T-helper 1 cell treated with Interleukin-12 subunit alpha and Interleukin-12 subunit beta and Interleukin-4 antibody, amounts not matched to agents 30 μg/mL and 1 μg/mL, for 36 hours (primary cell): ENCODE data around the gene POU2F2.

Source experiments
- H3K27ac Mint-ChIP-seq: one replicate; pipeline ENCODE4 v1.8.0; 2021; ENCODE audit warnings: mild to moderate bottlenecking, mixed read lengths
- H3K27me3 Mint-ChIP-seq: one replicate; pipeline ENCODE4 v1.8.0; 2021; ENCODE audit warnings: low read depth, mixed read lengths
- H3K36me3 Mint-ChIP-seq: one replicate; pipeline ENCODE4 v1.8.0; 2021; ENCODE audit warnings: low read depth, mixed read lengths
- H3K4me1 Mint-ChIP-seq: one replicate; pipeline ENCODE4 v1.8.0; 2021; ENCODE audit warnings: low read depth, mixed read lengths
- H3K4me3 Mint-ChIP-seq: one replicate; pipeline ENCODE4 v1.8.0; 2021; ENCODE audit warnings: mild to moderate bottlenecking, moderate library complexity, mixed read lengths
- H3K9me3 Mint-ChIP-seq: one replicate; pipeline ENCODE4 v1.8.0; 2021; ENCODE audit warnings: mixed read lengths

POU2F2 gene

GRCh38 chr19:42123765-42124164, 8.5 kb downstream of the POU2F2 start:
- no peaks in the 10 kb centered on the region for H3K9me3 Mint-ChIP-seq
- H3K27ac Mint-ChIP-seq, result peak overlapping the region; percentile 92
- H3K4me1 Mint-ChIP-seq, result peaks cover 35% of the 10 kb centered on the region
- H3K27me3 Mint-ChIP-seq, result no peaks in the 10 kb centered on the region
- H3K4me3 Mint-ChIP-seq, result peak overlapping the region; percentile 82
- peaks cover 20% of the 10 kb centered on the region for H3K36me3 Mint-ChIP-seq

DNA sequence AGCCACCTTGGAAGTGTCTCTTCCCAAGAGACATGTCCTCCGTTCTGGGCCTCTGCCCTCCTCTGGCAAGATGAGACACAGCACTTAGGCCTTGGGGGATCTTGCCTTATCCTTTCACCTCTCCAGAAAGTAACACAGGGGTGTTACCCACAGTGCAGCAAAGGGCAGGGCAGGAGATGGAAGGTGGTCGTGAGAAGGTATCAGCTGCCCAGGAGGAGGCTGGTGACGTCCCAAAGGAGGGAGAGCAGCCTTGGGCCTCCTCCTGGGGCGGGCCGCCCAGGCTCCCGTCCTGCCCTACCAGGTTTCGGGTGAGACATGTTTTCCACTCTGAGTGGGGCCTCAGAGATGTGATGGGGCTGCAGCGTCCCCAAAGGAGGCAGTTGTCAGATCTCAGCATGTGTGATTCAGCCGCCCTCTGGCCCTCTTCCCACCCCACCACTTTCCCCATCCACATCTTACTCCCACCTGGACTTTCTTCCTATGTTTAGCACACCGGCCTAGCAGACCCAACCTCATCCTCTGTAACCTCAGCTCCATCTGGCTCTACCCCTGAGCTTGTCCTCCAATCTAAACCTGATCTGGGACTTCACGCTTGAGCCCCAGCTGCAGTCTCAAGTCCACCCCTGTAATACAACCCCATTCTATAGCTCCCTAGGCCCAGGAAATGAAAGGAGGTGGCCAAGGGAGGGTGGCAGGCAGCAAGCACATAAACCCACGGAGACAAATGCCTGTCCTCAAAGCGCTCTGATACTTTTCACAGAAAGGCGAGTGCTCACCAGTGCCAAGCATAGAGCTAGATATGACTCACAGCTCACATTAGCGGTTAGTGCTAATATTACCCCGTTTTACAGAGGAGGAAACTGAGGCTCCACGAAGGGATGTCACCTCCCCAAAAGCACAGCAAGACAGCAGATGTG, 9.3 kb downstream of the POU2F2 start:
- Mint-ChIP-seq H3K36me3 (peaks cover 22% of the 10 kb centered on the region), H3K4me3 (peak overlapping the region; percentile 82), H3K27ac (peak overlapping the region; percentile 92), H3K9me3 (no peaks in the 10 kb centered on the region), H3K27me3 (no peaks in the 10 kb centered on the region), H3K4me1 (peaks cover 37% of the 10 kb centered on the region)

- peaks cover 20% of the 10 kb centered on the region for H3K36me3 Mint-ChIP-seq
- H3K27ac Mint-ChIP-seq, result peak overlapping the region; percentile 92
- H3K9me3 Mint-ChIP-seq, result no peaks in the 10 kb centered on the region
- H3K27me3 Mint-ChIP-seq, result no peaks in the 10 kb centered on the region
- peak overlapping the region; percentile 82 for H3K4me3 Mint-ChIP-seq
- H3K4me1 Mint-ChIP-seq, result peaks cover 35% of the 10 kb centered on the region
These were observed 10.6 kb downstream of the POU2F2 start for GRCh38 chr19:42121656-42122069.

- peak overlapping the region; percentile 82 for H3K4me3 Mint-ChIP-seq
- H3K4me1 Mint-ChIP-seq, result peaks cover 35% of the 10 kb centered on the region
- H3K27me3 Mint-ChIP-seq, result no peaks in the 10 kb centered on the region
- peaks cover 23% of the 10 kb centered on the region for H3K36me3 Mint-ChIP-seq
- peak overlapping the region; percentile 92 for H3K27ac Mint-ChIP-seq
- no peaks in the 10 kb centered on the region for H3K9me3 Mint-ChIP-seq
These were observed 11.1 kb downstream of the POU2F2 start for GRCh38 chr19:42121036-42121621.

DNA sequence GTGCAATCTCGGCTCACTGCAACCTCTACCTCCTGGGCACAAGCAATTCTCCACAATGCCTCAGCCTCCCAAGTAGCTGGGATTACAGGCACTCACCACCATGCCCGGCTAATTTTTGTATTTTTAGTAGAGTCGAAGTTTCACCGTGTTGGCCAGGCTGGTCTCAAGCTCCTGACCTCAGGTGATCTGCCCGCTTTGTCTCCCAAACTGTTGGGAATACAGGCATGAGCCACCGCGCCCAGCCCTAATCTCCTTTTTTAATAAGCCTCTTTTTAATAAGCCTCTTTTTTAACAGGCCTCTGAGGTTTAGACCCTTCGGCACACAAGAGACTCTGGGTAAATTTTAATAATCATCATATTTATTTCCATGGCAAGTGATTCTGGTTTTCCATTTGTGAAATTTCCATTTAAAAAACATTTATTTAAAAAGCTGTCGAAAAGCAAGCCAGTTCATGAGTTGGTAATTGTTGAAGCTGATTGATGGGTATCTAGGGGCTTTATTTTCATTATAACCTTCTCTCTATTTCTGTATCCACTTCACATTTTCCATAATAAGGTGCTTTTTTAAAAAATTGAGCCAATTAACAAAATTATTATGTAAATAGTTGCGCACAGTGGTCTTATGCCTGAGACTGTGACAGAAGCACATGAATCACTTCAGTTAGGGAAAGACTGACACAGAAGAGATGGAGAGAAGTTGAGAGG, 11.8 kb downstream of the POU2F2 start:
- H3K36me3 Mint-ChIP-seq, result peaks cover 24% of the 10 kb centered on the region
- no peaks in the 10 kb centered on the region for H3K27me3 Mint-ChIP-seq
- peak overlapping the region; percentile 49 for H3K27ac Mint-ChIP-seq
- H3K9me3 Mint-ChIP-seq, result no peaks in the 10 kb centered on the region
- H3K4me3 Mint-ChIP-seq, result peak overlapping the region; percentile 3
- peaks cover 40% of the 10 kb centered on the region for H3K4me1 Mint-ChIP-seq

DNA sequence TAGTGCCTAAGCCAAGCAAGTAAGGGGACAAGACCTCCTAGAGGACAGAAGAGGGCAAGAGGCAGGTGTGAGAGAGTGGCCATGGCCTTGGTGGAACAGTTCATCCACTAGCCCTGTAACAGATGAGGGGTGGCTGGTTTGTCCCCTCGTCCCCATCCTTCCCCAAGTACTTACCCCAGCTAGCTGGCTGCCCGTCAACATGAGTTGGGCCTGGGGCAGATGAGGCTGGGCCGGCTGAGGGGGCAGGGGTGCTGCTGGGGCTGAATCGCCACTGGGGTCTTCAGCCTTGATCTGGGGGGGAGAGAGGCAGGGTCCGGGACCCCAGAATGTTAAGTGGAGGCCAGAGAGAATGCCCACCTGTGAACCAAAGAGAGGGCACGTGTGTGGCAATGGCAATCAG, 15.2 kb downstream of the POU2F2 start:
- Mint-ChIP-seq H3K4me1 (peaks cover 31% of the 10 kb centered on the region), H3K9me3 (no peaks in the 10 kb centered on the region), H3K27ac (no peak overlapping the region), H3K27me3 (no peaks in the 10 kb centered on the region), H3K4me3 (no peak overlapping the region), H3K36me3 (peaks cover 25% of the 10 kb centered on the region)

DNA sequence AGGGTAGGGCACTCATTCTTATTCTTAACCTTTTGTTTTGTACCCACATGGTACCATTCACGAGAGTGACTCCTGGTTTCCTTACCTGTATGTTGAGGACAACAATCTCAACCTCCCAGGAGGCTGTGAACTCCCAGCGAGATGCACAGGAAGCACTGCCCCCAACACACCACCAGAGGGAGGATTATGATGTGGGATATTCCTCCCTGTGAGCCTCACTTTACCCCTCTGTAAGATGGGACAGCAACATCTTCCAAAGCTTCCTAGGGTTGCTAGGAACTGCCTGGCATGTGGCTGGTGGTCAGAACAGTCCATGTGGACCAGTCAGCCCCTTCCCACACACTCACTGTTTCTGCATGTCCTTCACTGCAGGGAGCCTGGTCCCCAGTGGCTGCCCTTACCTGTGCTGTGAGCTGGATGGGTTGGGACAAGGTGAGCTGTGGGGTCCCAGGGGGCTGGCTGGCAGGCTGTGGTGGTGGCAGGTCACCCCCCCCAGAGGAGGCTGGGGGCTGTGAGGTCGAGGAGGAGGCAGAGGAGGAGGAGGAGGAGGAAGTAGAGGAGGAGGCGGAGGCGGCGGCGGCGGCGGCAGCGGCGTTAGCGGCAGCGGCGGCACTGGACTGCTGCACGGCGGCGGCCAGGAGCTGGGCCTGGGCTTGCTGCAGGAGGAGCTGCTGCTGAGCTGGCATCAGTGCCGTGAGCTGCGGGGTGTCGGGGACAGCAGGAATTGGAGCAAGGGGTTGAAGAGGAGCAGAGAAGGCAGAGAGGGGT, 15.8 kb downstream of the POU2F2 start:
- H3K4me3 Mint-ChIP-seq, result no peak overlapping the region
- no peaks in the 10 kb centered on the region for H3K27me3 Mint-ChIP-seq
- H3K36me3 Mint-ChIP-seq, result peaks cover 26% of the 10 kb centered on the region
- peaks cover 26% of the 10 kb centered on the region for H3K4me1 Mint-ChIP-seq
- H3K27ac Mint-ChIP-seq, result no peak overlapping the region
- no peaks in the 10 kb centered on the region for H3K9me3 Mint-ChIP-seq

DNA sequence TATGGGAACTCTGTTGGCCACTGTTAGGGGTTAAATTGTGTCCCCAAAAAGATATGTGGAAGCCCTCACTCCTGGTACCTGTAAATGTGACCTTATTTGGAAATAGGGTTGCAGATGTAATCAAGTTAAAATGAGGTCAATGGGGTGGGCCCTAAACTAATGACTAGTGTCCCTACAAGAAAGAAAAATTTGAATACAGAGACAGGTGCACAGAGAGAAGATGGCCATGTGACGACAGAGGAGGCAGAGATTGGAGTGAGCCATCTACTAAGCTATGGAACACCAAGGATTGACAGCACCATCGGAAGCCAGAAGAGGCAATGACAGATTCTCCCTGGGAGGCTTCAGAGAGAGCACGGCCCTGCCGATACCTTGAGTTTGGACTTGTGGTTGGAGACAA, 16.5 kb downstream of the POU2F2 start:
- H3K9me3 Mint-ChIP-seq, result no peaks in the 10 kb centered on the region
- no peak overlapping the region for H3K27ac Mint-ChIP-seq
- H3K27me3 Mint-ChIP-seq, result no peaks in the 10 kb centered on the region
- H3K4me3 Mint-ChIP-seq, result no peak overlapping the region
- peaks cover 31% of the 10 kb centered on the region for H3K36me3 Mint-ChIP-seq
- H3K4me1 Mint-ChIP-seq, result peaks cover 22% of the 10 kb centered on the region

DNA sequence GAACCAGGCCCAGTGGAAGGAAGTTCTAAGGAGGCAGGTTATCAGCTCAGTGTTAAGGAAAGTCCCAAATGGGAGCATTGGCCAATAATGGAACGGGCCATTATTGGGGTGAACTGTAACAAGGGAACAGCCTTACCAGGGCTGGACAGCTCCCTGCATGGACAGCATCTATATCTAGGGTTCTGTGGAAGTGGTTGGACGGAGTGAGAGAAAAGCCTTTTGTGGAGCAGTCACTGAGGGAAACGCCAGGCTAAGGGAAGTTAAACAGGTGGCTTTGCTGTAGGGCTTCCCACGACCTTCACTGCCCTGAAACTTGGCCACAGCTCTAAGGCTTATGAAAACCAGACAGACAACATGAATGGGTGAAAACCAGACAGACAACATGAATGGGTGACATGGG, 17.0 kb downstream of the POU2F2 start:
- H3K4me3 Mint-ChIP-seq, result no peak overlapping the region
- peaks cover 31% of the 10 kb centered on the region for H3K36me3 Mint-ChIP-seq
- H3K9me3 Mint-ChIP-seq, result no peaks in the 10 kb centered on the region
- H3K27ac Mint-ChIP-seq, result peak overlapping the region; percentile 65
- H3K27me3 Mint-ChIP-seq, result no peaks in the 10 kb centered on the region
- H3K4me1 Mint-ChIP-seq, result peaks cover 20% of the 10 kb centered on the region

DNA sequence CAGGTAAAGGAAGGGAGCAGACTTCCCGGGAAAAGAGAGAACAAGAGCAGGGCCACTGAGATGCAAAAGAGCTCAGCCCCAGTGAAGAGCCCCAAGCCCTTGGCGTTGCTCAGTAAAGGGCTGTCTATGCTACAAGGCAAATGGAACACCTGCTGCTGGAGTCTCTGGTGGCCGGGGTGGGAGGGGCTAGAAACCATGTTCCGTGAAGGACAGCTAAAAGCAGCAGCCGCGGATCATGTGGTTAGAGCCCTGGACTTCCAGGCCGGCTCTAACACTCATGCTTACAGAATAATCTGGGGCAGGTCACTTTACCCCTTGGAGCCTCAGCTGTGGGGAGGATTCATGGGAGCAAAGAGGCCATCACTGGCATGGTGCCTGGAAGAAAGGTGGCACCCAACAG, 17.8 kb downstream of the POU2F2 start:
- peaks cover 31% of the 10 kb centered on the region for H3K36me3 Mint-ChIP-seq
- no peaks in the 10 kb centered on the region for H3K9me3 Mint-ChIP-seq
- H3K27me3 Mint-ChIP-seq, result no peaks in the 10 kb centered on the region
- no peak overlapping the region for H3K4me3 Mint-ChIP-seq
- H3K4me1 Mint-ChIP-seq, result peaks cover 20% of the 10 kb centered on the region
- H3K27ac Mint-ChIP-seq, result no peak overlapping the region

- Mint-ChIP-seq H3K4me3 (no peak overlapping the region), H3K9me3 (no peaks in the 10 kb centered on the region), H3K4me1 (peaks cover 19% of the 10 kb centered on the region), H3K36me3 (peaks cover 30% of the 10 kb centered on the region), H3K27ac (no peak overlapping the region), H3K27me3 (no peaks in the 10 kb centered on the region)
These were observed 18.5 kb downstream of the POU2F2 start for GRCh38 chr19:42113641-42114348.

DNA sequence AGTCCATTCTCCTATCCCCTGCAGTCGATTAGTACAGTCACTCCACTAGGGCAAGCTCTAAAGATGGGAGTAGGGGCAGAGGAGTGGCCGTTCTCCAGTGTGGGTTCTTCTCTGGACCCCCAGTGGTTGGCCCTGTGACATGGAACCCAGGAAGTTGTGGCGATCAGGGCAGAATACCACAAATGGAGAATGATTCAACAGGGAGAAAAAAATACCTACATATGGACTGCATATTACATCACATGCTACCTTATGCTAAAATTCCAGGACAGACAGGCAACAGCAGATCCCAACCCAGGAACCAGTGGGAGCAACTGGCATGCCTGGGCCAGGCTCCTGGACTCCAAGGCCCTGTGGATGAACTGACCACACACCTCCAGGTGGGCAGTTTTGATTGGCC, 20.4 kb downstream of the POU2F2 start:
- peaks cover 25% of the 10 kb centered on the region for H3K36me3 Mint-ChIP-seq
- H3K4me1 Mint-ChIP-seq, result peaks cover 24% of the 10 kb centered on the region
- no peak overlapping the region for H3K27ac Mint-ChIP-seq
- H3K27me3 Mint-ChIP-seq, result no peaks in the 10 kb centered on the region
- no peaks in the 10 kb centered on the region for H3K9me3 Mint-ChIP-seq
- H3K4me3 Mint-ChIP-seq, result no peak overlapping the region

DNA sequence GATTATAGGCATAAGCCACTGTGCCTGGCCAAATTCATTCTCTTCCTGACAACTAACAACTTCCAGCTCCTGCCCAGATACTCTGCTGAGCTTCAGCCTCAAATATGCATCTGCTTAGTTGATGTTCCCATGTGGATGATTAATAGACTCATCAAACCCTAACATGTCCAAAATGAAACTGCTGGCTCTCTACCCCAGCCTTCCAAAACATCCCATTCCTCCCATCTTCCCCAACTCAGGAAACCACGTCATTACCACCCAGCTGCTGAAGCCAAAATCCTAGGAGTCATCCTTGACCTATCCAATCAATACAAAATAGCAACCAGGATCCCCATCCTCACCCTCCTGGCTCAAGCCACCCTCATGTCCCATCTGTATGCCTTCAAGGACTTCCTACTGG, 20.9 kb downstream of the POU2F2 start:
- no peaks in the 10 kb centered on the region for H3K27me3 Mint-ChIP-seq
- no peak overlapping the region for H3K4me3 Mint-ChIP-seq
- H3K9me3 Mint-ChIP-seq, result no peaks in the 10 kb centered on the region
- H3K36me3 Mint-ChIP-seq, result peaks cover 24% of the 10 kb centered on the region
- H3K27ac Mint-ChIP-seq, result no peak overlapping the region
- H3K4me1 Mint-ChIP-seq, result peaks cover 25% of the 10 kb centered on the region

GRCh38 chr19:42110658-42111057, 21.6 kb downstream of the POU2F2 start:
- Mint-ChIP-seq H3K27ac (peak overlapping the region; percentile 16), H3K9me3 (no peaks in the 10 kb centered on the region), H3K4me1 (peaks cover 26% of the 10 kb centered on the region), H3K27me3 (no peaks in the 10 kb centered on the region), H3K36me3 (peaks cover 20% of the 10 kb centered on the region), H3K4me3 (no peak overlapping the region)
